ENCODE results near the gene GNAQ. TPM values are rescaled to one million over a fixed set of nuclear protein-coding genes. Genes with fewer than 3 reads are reported as not detected.

GNAQ gene
- total and polyA plus RNA-seq, 8 donors = 13.1 to 75.3 (median 38.5) TPM

DNA sequence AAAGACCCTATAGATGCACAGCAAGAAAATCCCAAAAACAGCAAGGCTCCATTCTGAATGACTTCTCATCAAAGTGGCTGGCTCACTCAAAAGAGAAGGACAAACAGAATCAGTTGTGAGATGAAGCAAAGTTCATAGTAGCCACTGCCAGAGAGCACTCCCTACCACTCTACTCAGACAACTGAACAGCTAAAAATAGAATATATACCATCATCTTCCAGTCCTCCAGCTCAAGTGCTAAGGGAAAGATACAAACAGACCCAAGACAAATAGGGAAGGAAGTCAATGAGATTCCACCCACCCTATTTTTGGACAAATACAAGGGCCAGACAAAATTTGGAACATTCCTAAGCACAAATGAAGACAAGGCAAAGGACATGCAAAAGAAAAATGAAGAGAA is 20.6 kb downstream of the GNAQ start:
- Histone ChIP-seq H3K4me1 (peaks cover 47 to 97% (median 66%) of the 10 kb centered on the region in 4 donors), H3K4me3 (no peak overlapping the region), H3K9me3 (no peaks in the 10 kb centered on the region), H3K27ac (peak overlapping the region in 2 of 5 donors; percentile 24 to 71), H3K27me3 (no peaks in the 10 kb centered on the region), H3K36me3 (no peaks in the 10 kb centered on the region)
- no peak for TF ChIP-seq EP300 (IDR thresholded peaks at IDR 0.05)
- no peak for TF ChIP-seq POLR2AphosphoS5 (IDR thresholded peaks at IDR 0.05)
- TF ChIP-seq, protein P1, sequence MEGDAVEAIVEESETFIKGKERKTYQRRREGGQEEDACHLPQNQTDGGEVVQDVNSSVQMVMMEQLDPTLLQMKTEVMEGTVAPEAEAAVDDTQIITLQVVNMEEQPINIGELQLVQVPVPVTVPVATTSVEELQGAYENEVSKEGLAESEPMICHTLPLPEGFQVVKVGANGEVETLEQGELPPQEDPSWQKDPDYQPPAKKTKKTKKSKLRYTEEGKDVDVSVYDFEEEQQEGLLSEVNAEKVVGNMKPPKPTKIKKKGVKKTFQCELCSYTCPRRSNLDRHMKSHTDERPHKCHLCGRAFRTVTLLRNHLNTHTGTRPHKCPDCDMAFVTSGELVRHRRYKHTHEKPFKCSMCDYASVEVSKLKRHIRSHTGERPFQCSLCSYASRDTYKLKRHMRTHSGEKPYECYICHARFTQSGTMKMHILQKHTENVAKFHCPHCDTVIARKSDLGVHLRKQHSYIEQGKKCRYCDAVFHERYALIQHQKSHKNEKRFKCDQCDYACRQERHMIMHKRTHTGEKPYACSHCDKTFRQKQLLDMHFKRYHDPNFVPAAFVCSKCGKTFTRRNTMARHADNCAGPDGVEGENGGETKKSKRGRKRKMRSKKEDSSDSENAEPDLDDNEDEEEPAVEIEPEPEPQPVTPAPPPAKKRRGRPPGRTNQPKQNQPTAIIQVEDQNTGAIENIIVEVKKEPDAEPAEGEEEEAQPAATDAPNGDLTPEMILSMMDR (IDR thresholded peaks at IDR 0.05) = no peak
- TF ChIP-seq POLR2A (IDR thresholded peaks at IDR 0.05) = no peak
- no peak for DNase-seq
- intact Hi-C loops (cut with DNase I; ENCODE audit: low total_unique reads) = no loop called here

DNA sequence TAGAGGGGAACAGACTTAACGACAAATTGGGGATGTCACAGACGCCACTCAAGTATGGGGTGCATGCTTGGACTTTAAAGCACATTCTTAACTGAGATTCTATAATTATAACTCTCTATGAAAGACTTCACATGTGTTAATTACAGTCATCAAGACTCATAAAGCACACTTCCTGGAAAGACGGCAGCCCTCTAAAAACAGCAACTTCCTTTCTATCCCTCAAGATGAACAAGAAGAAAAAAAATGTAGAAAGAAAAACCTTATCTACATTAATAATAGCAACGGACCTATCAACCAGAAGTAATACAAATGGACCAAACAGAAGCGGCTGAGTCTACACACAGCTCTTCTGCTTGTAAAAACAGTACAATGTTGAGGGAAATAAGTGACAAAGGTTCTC is 21.2 kb downstream of the GNAQ start:
- H3K36me3 ChIP-seq = no peaks in the 10 kb centered on the region
- H3K9me3 ChIP-seq = no peaks in the 10 kb centered on the region
- H3K4me3 ChIP-seq = no peak overlapping the region
- DNase-seq = no peak
- intact Hi-C loops (cut with DNase I; ENCODE audit: low total_unique reads) = no loop called here
- 43 to 58% (median 57%) methylated on average over 5 of the region's 5 CpGs for WGBS, 5 donors
- no peaks in the 10 kb centered on the region for H3K27me3 ChIP-seq
- TF ChIP-seq EP300 (IDR thresholded peaks at IDR 0.05) (no peak), POLR2A (IDR thresholded peaks at IDR 0.05) (no peak), POLR2AphosphoS5 (IDR thresholded peaks at IDR 0.05) (no peak)
- TF ChIP-seq, protein P1 (IDR thresholded peaks at IDR 0.05) = no peak
- peaks cover 52 to 97% (median 68%) of the 10 kb centered on the region in 4 donors for H3K4me1 ChIP-seq
- peak overlapping the region in 3 of 5 donors; percentile 14 to 71 (median 31) for H3K27ac ChIP-seq

DNA sequence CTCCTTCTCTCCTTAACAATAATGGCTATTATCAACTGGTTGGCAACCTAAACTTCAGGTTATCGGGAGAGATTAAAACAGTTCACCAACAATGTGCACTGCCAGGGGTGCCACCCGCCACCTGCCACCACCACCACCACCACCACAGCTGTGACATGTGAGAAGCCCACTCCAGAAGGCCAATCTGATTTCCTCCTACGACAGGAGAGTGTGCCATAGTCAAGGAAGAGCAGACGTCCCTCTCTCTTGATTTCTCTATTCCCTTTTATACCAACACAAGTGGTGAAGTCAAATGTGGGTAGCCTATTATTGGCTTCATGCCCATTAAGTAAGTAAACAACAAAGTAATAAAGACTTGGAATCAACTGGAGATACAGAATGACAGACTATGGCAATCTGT is 22.4 kb downstream of the GNAQ start:
- DNase-seq = no peak
- 32 to 61% (median 48%) methylated on average over 4 of the region's 4 CpGs for WGBS, 5 donors
- peak overlapping the region; percentile 18 to 71 (median 50) for H3K27ac ChIP-seq
- TF ChIP-seq POLR2A (IDR thresholded peaks at IDR 0.05) (no peak), POLR2AphosphoS5 (IDR thresholded peaks at IDR 0.05) (no peak), EP300 (IDR thresholded peaks at IDR 0.05) (no peak)
- TF ChIP-seq, protein P1 (IDR thresholded peaks at IDR 0.05) = no peak
- no peaks in the 10 kb centered on the region for H3K9me3 ChIP-seq
- H3K27me3 ChIP-seq = no peaks in the 10 kb centered on the region
- H3K4me3 ChIP-seq = no peak overlapping the region
- intact Hi-C loops (cut with DNase I; ENCODE audit: low total_unique reads) = no loop called here
- no peaks in the 10 kb centered on the region for H3K36me3 ChIP-seq
- H3K4me1 ChIP-seq = peaks cover 59 to 97% (median 76%) of the 10 kb centered on the region in 4 donors

DNA sequence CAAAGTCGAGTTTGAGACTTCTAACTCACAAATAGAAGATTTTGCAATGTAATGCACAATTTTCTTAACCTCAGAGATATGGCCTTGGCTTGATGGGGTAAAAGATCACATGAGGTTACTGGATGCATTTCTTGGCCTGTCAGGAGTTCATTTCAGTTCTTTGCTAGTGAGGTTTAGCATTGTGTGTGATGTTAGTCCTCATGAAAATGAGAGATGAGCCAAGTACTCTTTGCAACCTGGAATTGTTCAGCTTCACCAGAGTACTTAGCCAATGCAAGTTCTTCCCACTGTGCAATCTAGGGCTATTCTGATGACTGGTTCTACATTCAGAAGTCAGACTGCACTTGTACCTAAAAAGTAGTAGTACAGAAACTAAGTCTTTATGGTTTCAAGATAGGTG is 24.9 kb downstream of the GNAQ start:
- 8 to 54% (median 19%) methylated on average over 1 of the region's 1 CpG for WGBS, 5 donors
- Histone ChIP-seq H3K27me3 (no peaks in the 10 kb centered on the region), H3K4me1 (peaks cover 71 to 100% (median 93%) of the 10 kb centered on the region in 4 donors), H3K36me3 (no peaks in the 10 kb centered on the region), H3K27ac (peak overlapping the region in 4 of 5 donors; percentile 6 to 71 (median 32)), H3K4me3 (no peak overlapping the region), H3K9me3 (no peaks in the 10 kb centered on the region)
- intact Hi-C loops (cut with DNase I; ENCODE audit: low total_unique reads) = no loop called here
- no peak for DNase-seq
- no peak for TF ChIP-seq POLR2A (IDR thresholded peaks at IDR 0.05)
- TF ChIP-seq EP300 (IDR thresholded peaks at IDR 0.05) = no peak
- TF ChIP-seq, protein P1 (IDR thresholded peaks at IDR 0.05) = no peak
- no peak for TF ChIP-seq POLR2AphosphoS5 (IDR thresholded peaks at IDR 0.05)
